ENCODE results near the gene EPHB1. TPM values are rescaled to one million over a fixed set of nuclear protein-coding genes. Genes with fewer than 3 reads are reported as not detected.

Gene EPHB1
- total and polyA plus RNA-seq, 2 donors (not counting 3 experiments of a cell fraction or from before 2014, with no cell fraction given): 1.3 to 5.2 TPM

DNA sequence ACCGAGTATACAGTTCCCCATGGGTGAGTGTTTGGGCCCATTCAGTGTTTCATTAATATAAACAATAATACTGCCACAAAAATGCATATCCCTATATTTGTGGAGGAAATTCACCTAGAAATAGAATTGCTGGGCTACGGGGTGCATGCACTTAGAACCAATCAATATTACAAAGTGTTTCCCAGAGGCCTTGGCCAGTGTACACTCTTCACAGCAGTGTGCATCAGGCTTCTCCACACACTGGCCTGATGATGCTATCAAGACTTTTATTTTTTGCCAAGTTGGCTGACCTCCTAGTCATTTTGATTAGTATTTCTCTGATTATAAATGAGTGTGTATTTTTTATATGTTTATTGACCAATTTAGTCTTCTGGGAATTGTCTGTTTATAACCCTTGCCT lies 323.7 kb downstream of the EPHB1 start:
- H3K36me3 ChIP-seq (ENCODE audit: control insufficient read depth in 2 of 2, extremely low read depth in 1 of 2, insufficient read depth in 2 of 2, low read length in 2 of 2): no peaks in the 10 kb centered on the region
- ChIA-PET CTCF (no interaction called here), POLR2A (no interaction called here)
- no peaks in the 10 kb centered on the region for H3K4me1 ChIP-seq (ENCODE audit: control insufficient read depth, extremely low read depth, insufficient read depth, low read length)
- TF ChIP-seq GATA2 (IDR thresholded peaks at IDR 0.05; ENCODE audit: insufficient read depth, insufficient read length, low read depth, low read length): no peak
- TF ChIP-seq JUN (IDR thresholded peaks at IDR 0.05; ENCODE audit: borderline replicate concordance, insufficient read depth, insufficient read length, low read depth): no peak
- no peak for TF ChIP-seq FOS (IDR thresholded peaks at IDR 0.05; ENCODE audit: borderline replicate concordance, insufficient read depth, low read length)
- TF ChIP-seq EZH2 (IDR thresholded peaks at IDR 0.05; ENCODE audit: borderline replicate concordance, low read depth, low read length, severe bottlenecking): no peak
- TF ChIP-seq MYC (IDR thresholded peaks at IDR 0.05; ENCODE audit: low read depth, low read length): no peak
- TF ChIP-seq, protein P1, sequence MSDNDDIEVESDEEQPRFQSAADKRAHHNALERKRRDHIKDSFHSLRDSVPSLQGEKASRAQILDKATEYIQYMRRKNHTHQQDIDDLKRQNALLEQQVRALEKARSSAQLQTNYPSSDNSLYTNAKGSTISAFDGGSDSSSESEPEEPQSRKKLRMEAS (IDR thresholded peaks at IDR 0.05; ENCODE audit: insufficient read depth, insufficient read length): no peak
- TF ChIP-seq POLR2AphosphoS5 (IDR thresholded peaks at IDR 0.05; ENCODE audit: insufficient read depth, low read depth, low read length): no peak
- no peak for TF ChIP-seq POLR2A (IDR thresholded peaks at IDR 0.05; ENCODE audit: low read depth, low read length)
- TF ChIP-seq CTCF (IDR thresholded peaks at IDR 0.05; ENCODE audit: extremely low read depth in 1 of 2, insufficient read depth in 1 of 2, low read depth in 1 of 2, low read length in 2 of 2): no peak
- no peaks in the 10 kb centered on the region for H3K9me1 ChIP-seq (replicated peaks; ENCODE audit: control insufficient read depth, extremely low read depth, insufficient read depth, low read length)
- no peak overlapping the region for H3K9ac ChIP-seq (replicated peaks; ENCODE audit: extremely low read depth, insufficient read depth, low read length)
- dilution Hi-C loops (cut with MboI; ENCODE audit: extremely low pct_ligation_motif_present, low sequenced_read_pairs): no loop called here
- no peaks in the 10 kb centered on the region for H3K27me3 ChIP-seq (ENCODE audit: control insufficient read depth in 2 of 2, insufficient read depth in 2 of 2, low read length in 2 of 2)
- H3K4me2 ChIP-seq (ENCODE audit: insufficient read depth, low read length): no peak overlapping the region
- peaks cover 4% of the 10 kb centered on the region for H3K9me3 ChIP-seq (replicated peaks; ENCODE audit: control insufficient read depth, insufficient read depth, low read length)
- H3K27ac ChIP-seq (ENCODE audit: insufficient read depth, low read depth, low read length): no peak overlapping the region
- intact Hi-C loops (cut with micrococcal nuclease): no loop called here
- FAIRE-seq (no peak), DNase-seq (ENCODE audit: low read depth, low spot score) (no peak)
- no peak overlapping the region for H2AFZ ChIP-seq (ENCODE audit: low read depth, low read length)
- no peaks in the 10 kb centered on the region for H3K79me2 ChIP-seq (ENCODE audit: control insufficient read depth, insufficient read depth, low read length)
- BruUV-seq (replicated peaks): no TSS peak
- H4K20me1 ChIP-seq (replicated peaks; ENCODE audit: control insufficient read depth, extremely low read depth, insufficient read depth, low read length): no peaks in the 10 kb centered on the region
- H3K4me3 ChIP-seq (replicated peaks in 1 of 3; ENCODE audit: insufficient read depth in 1 of 3, low read depth in 1 of 3, low read length in 3 of 3): no peak overlapping the region
